Smooth muscle cell (in vitro differentiated cells): Measurements from ENCODE around the gene POU1F1. TPM values are rescaled to one million over a fixed set of nuclear protein-coding genes. Genes with fewer than 3 reads are reported as not detected.
A peak's percentile ranks its signal among the peaks of the same experiment; 100 is the strongest.

Experiments
- DNase-seq: peaks from one replicate; lab custom pipeline; 2025; ENCODE audit not compliant: unreplicated experiment; lab: John Stamatoyannopoulos, UW
- H2AFZ ChIP-seq: fragments of 200-600 bp; sonication (generic); 2 replicates; pipeline ENCODE4 v1.6.0; 2016; ENCODE audit warnings: antibody characterized with exemption, low read depth, mild to moderate bottlenecking
- H3F3A ChIP-seq: fragments of 200-600 bp; sonication (generic); 2 replicates; pipeline ENCODE4 v1.6.0; 2017; ENCODE audit warnings: antibody characterized with exemption, low read depth
- H3K27ac ChIP-seq: fragments of 200-600 bp; sonication (generic); 2 replicates; pipeline ENCODE4 v1.5.1; 2016; ENCODE audit warnings: low read depth, mild to moderate bottlenecking
- H3K27me3 ChIP-seq: fragments of 200-600 bp; sonication (generic); 2 replicates; pipeline ENCODE4 v1.6.1; 2016; ENCODE audit warnings: low read depth, mild to moderate bottlenecking
- H3K36me3 ChIP-seq: fragments of 200-600 bp; sonication (generic); 2 replicates; pipeline ENCODE4 v1.5.1; 2016; ENCODE audit warnings: low read depth
- H3K4me1 ChIP-seq: fragments of 200-600 bp; sonication (generic); 2 replicates; pipeline ENCODE4 v1.5.1; 2016; ENCODE audit warnings: low read depth
- H3K4me2 ChIP-seq: fragments of 200-600 bp; sonication (generic); 2 replicates; pipeline ENCODE4 v1.6.0; 2016; ENCODE audit warnings: mild to moderate bottlenecking
- H3K4me3 ChIP-seq: fragments of 200-600 bp; sonication (generic); 2 replicates; pipeline ENCODE4 v1.5.1; 2016; ENCODE audit warnings: mild to moderate bottlenecking
- H3K79me2 ChIP-seq: fragments of 200-600 bp; sonication (generic); 2 replicates; pipeline ENCODE4 v1.6.0; 2016; ENCODE audit warnings: low read depth, mild to moderate bottlenecking
- H3K9ac ChIP-seq: fragments of 200-600 bp; sonication (generic); 2 replicates; pipeline ENCODE4 v1.6.0; 2016; ENCODE audit warnings: low read depth
- H3K9me3 ChIP-seq: fragments of 200-600 bp; sonication (generic); replicated peaks from 2 replicates; pipeline ENCODE4 v1.5.1; 2016; ENCODE audit warnings: low read depth
- H4K20me1 ChIP-seq: fragments of 200-600 bp; sonication (generic); 2 replicates; pipeline ENCODE4 v1.6.0; 2016; ENCODE audit warnings: low read depth
- WGBS: methylation state at CpG from one replicate; pipeline ENCODE4 v1.1.7; 2016; ENCODE audit warnings: low lambda C conversion rate; 5-methylcytosine and 5-hydroxymethylcytosine counted together
- polyA plus RNA-seq: library from polyadenylated mRNA; unstranded; fragments of >200 nt; fragmentation: Nextera tagmentation; extraction: Ambion mirVana; gene quantifications from 2 replicates; pipeline ENCODE4 v1.2.1, GENCODE V29; 2016
- total RNA-seq: library from RNA; depleted of rRNA; stranded (reverse); fragments of >200 nt; gene quantifications from 2 replicates; pipeline ENCODE4 v1.2.3, GENCODE V29; 2014
- TF ChIP-seq, protein P1 (sequence below): fragments of 200-600 bp; sonication (generic); IDR thresholded peaks from 2 replicates; pipeline ENCODE4 v1.5.1; 2017; ENCODE audit warnings: borderline replicate concordance, mild to moderate bottlenecking, antibody characterized with exemption; ENCODE audit not compliant: insufficient read depth, poor library complexity, severe bottlenecking

The POU1F1 gene
- total and polyA plus RNA-seq, 2 experiments from 2014 or later = not detected

DNA sequence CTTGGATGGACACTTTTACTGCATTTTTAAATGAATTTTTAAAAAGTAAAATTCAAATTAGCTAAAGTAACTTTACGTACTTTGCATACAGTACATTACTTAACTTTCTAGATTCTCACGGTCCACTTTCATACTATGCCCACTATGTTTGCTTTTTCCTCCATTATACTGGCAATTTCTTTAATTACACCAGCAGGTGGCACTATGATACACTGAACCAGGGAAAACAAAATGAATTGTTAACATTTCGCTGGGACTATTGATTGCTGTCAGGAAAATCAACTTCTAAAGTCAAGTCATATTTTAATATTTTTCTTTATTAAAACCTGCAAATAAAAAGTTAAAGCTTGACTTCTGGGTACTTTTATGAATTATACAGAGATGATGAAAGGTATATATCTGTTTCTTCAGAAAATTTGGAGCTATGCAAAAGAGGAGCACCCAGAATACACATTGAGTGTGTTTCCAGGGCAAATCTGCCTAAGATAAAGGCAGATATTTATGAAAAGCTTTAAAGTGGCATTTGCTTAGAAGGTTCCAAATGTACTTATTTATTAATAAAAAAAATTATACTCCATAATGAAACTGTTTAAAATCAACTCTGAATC lies 21.8 kb upstream of the POU1F1 start:
- Histone ChIP-seq H3K27ac (no peak overlapping the region), H3K9me3 (no peaks in the 10 kb centered on the region), H2AFZ (no peak overlapping the region), H3K79me2 (no peaks in the 10 kb centered on the region), H3K27me3 (peaks cover 3% of the 10 kb centered on the region), H3K36me3 (no peaks in the 10 kb centered on the region), H3K9ac (no peak overlapping the region), H3K4me3 (no peak overlapping the region), H3F3A (no peaks in the 10 kb centered on the region), H3K4me1 (no peaks in the 10 kb centered on the region), H4K20me1 (no peaks in the 10 kb centered on the region), H3K4me2 (no peak overlapping the region)
- TF ChIP-seq, protein P1, sequence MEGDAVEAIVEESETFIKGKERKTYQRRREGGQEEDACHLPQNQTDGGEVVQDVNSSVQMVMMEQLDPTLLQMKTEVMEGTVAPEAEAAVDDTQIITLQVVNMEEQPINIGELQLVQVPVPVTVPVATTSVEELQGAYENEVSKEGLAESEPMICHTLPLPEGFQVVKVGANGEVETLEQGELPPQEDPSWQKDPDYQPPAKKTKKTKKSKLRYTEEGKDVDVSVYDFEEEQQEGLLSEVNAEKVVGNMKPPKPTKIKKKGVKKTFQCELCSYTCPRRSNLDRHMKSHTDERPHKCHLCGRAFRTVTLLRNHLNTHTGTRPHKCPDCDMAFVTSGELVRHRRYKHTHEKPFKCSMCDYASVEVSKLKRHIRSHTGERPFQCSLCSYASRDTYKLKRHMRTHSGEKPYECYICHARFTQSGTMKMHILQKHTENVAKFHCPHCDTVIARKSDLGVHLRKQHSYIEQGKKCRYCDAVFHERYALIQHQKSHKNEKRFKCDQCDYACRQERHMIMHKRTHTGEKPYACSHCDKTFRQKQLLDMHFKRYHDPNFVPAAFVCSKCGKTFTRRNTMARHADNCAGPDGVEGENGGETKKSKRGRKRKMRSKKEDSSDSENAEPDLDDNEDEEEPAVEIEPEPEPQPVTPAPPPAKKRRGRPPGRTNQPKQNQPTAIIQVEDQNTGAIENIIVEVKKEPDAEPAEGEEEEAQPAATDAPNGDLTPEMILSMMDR = peak; percentile 76
- 32% methylated on average over 3 of the region's 3 CpGs for WGBS
- no peak for DNase-seq

DNA sequence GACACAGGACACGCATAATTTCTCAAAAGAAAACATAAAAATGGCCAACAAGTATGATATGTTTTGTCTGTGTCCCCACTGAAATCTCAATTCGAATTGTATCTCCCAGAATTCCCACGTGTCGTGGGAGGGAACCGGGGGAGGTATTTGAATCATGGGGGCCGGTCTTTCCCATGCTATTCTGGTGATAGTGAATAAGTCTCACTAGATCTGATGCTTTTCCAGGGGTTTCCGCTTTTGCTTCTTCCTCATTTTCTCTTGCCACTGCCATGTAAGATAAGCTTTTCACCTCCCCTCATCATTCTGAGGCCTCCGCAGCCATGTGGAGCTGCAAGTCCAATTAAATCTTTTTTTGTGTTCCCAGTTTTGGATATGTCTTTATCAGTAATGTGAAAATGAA lies 12.1 kb upstream of the POU1F1 start:
- H3K36me3 ChIP-seq = no peaks in the 10 kb centered on the region
- no peak overlapping the region for H3K27ac ChIP-seq
- H3K79me2 ChIP-seq = no peaks in the 10 kb centered on the region
- no peaks in the 10 kb centered on the region for H4K20me1 ChIP-seq
- no peak overlapping the region for H2AFZ ChIP-seq
- WGBS = 87% methylated on average over 8 of the region's 8 CpGs
- no peaks in the 10 kb centered on the region for H3K4me1 ChIP-seq
- H3K4me3 ChIP-seq = no peak overlapping the region
- DNase-seq = no peak
- TF ChIP-seq, protein P1 = no peak
- no peak overlapping the region for H3K4me2 ChIP-seq
- H3F3A ChIP-seq = no peaks in the 10 kb centered on the region
- no peak overlapping the region for H3K9ac ChIP-seq
- no peaks in the 10 kb centered on the region for H3K9me3 ChIP-seq
- peaks cover 1% of the 10 kb centered on the region for H3K27me3 ChIP-seq

DNA sequence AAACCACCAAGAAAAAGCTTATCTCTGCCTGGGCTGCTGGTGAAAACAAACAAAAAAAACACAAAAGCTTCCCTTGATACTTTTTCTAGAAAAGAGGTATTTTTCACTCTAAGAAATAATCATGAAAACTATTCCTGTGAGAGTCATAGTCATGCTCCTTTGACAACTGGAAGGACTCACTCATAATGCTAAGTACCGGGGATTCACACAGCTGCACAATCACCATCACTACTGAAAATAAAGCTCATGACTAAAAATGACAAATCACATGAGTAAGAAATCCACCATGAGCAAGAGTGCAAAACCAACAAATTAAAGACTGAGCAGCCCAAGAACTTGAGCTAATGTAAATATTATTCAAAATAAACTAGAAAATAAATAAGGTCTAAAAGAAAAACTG lies 10.6 kb upstream of the POU1F1 start:
- Histone ChIP-seq H3F3A (no peaks in the 10 kb centered on the region), H3K4me1 (no peaks in the 10 kb centered on the region), H3K27me3 (no peaks in the 10 kb centered on the region), H3K36me3 (no peaks in the 10 kb centered on the region), H3K27ac (no peak overlapping the region), H3K9ac (no peak overlapping the region), H3K9me3 (no peaks in the 10 kb centered on the region), H2AFZ (no peak overlapping the region), H3K4me2 (no peak overlapping the region), H3K79me2 (no peaks in the 10 kb centered on the region), H4K20me1 (no peaks in the 10 kb centered on the region), H3K4me3 (no peak overlapping the region)
- TF ChIP-seq, protein P1 = no peak
- DNase-seq = no peak
- WGBS = 67% methylated on average over 1 of the region's 1 CpG

DNA sequence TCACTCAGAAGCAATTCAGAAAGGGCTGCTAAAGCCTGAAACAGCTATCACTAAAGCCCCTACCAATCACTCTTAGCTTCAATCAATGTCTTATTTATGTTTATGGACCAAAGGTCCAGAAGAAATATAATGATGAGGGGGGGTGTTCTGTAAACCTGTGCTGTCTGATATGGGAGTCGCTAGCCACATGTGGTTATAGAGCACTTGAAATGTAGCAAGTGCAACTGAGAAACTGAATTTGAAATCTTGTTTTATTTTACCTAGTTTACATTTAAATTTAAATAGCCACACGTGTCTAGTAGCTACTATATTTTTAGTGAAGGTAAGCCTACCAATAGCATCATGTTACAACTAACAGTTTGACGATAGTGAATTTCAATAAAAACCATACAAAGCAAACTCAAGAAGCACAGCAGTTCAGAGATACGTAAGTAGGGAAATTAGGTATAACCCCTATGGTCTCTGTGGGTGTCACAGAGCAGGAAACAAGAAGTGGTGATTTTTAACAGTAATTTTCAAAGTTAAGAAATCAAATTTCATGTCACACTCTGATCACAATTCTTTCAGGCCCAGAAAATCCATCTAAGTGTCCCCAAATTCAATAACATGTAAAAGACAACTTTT lies 3.6 kb downstream of the POU1F1 start:
- Histone ChIP-seq H3K27me3 (no peaks in the 10 kb centered on the region), H3K36me3 (no peaks in the 10 kb centered on the region), H3F3A (no peaks in the 10 kb centered on the region), H3K4me2 (no peak overlapping the region), H3K27ac (no peak overlapping the region), H4K20me1 (no peaks in the 10 kb centered on the region), H3K4me1 (no peaks in the 10 kb centered on the region), H2AFZ (no peak overlapping the region), H3K9me3 (no peaks in the 10 kb centered on the region), H3K4me3 (no peak overlapping the region), H3K9ac (no peak overlapping the region), H3K79me2 (no peaks in the 10 kb centered on the region)
- WGBS = 88% methylated on average over 4 of the region's 4 CpGs
- TF ChIP-seq, protein P1 = no peak
- no peak for DNase-seq
